GM21619 (cell line): ENCODE measurements around the gene MCCC1.
A peak's percentile ranks its signal among the peaks of the same experiment; 100 is the strongest.

Experiments
- ATAC-seq: cut with Tn5 transposase; IDR thresholded peaks from one replicate; pipeline ENCODE4 v1.9.1; 2021; ENCODE audit not compliant: unreplicated experiment

Gene MCCC1

GRCh38 chr3:183058351-183058750, 40.9 kb downstream of the MCCC1 start:
- no peak for ATAC-seq

GRCh38 chr3:183050706-183051105, 48.6 kb downstream of the MCCC1 start:
- ATAC-seq, result no peak

GRCh38 chr3:183046883-183047282, 52.4 kb downstream of the MCCC1 start:
- no peak for ATAC-seq

- peak; percentile 98 for ATAC-seq
Measured at GRCh38 chr3:183044547-183045229, 54.6 kb downstream of the MCCC1 start.

- peak; percentile 7 for ATAC-seq
Measured at GRCh38 chr3:183038757-183039156, 60.5 kb downstream of the MCCC1 start.

- ATAC-seq, result peak; percentile 81
Measured at GRCh38 chr3:183038221-183038620, 61.1 kb downstream of the MCCC1 start.

- no peak for ATAC-seq
Measured at GRCh38 chr3:183033746-183034145, 65.5 kb downstream of the MCCC1 start.

- no peak for ATAC-seq
Measured at GRCh38 chr3:183032880-183033555, 66.3 kb downstream of the MCCC1 start.

GRCh38 chr3:183031826-183032225, 67.5 kb downstream of the MCCC1 start:
- no peak for ATAC-seq

GRCh38 chr3:183028416-183028815, 70.9 kb downstream of the MCCC1 start:
- no peak for ATAC-seq

- ATAC-seq, result no peak
Measured at GRCh38 chr3:183027276-183027675, 72.0 kb downstream of the MCCC1 start.

- no peak for ATAC-seq
Measured at GRCh38 chr3:183022936-183023516, 76.3 kb downstream of the MCCC1 start.

GRCh38 chr3:183018421-183019192, 80.7 kb downstream of the MCCC1 start:
- ATAC-seq, result no peak

- no peak for ATAC-seq
Measured at GRCh38 chr3:183015185-183015584, 84.1 kb downstream of the MCCC1 start.

- ATAC-seq, result no peak
Measured at GRCh38 chr3:183013856-183014255, 85.4 kb downstream of the MCCC1 start.

- no peak for ATAC-seq
Measured at GRCh38 chr3:183013074-183013473, 86.2 kb downstream of the MCCC1 start.

- ATAC-seq, result no peak
Measured at GRCh38 chr3:183008800-183009199, 90.5 kb downstream of the MCCC1 start.

GRCh38 chr3:183008303-183008702, 91.0 kb downstream of the MCCC1 start:
- no peak for ATAC-seq

- ATAC-seq, result no peak
Measured at GRCh38 chr3:183006396-183007002, 92.8 kb downstream of the MCCC1 start.

- no peak for ATAC-seq
Measured at GRCh38 chr3:182999767-183000166, 99.5 kb downstream of the MCCC1 start.
